ENCODE data around the gene TSLP. TPM values are rescaled to one million over a fixed set of nuclear protein-coding genes. Genes with fewer than 3 reads are reported as not detected.

Gene TSLP
- total and polyA plus RNA-seq, 9 of the 15 experiments (the other 6 are each of a cell fraction or from before 2014, with no cell fraction given): 0.09 to 2.8 (median 1.2) TPM

DNA sequence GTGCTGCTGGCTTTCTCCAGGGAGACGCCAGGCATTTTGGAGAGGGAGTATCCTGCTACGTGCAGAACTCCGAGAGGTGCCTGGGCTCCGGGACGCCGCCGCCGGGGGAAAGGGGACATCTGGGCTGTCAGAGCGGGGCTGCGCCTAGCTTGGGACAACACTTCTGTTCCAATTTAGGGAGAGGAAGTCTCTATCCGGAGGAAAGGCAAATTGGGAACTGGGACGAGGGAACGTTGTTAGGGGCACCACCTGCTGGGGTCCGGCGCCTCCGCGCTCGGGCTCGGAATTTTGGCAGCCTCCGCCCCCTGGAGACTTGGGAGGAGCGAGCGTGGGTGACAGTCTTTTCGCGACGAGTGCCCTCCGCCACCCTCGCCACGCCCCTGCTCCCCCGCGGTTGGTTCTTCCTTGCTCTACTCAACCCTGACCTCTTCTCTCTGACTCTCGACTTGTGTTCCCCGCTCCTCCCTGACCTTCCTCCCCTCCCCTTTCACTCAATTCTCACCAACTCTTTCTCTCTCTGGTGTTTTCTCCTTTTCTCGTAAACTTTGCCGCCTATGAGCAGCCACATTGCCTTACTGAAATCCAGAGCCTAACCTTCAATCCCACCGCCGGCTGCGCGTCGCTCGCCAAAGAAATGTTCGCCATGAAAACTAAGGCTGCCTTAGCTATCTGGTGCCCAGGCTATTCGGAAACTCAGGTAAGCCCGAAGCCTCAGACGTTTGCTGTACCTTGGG is 1.6 kb downstream of the TSLP start (continued):
- TF ChIP-seq TOE1 (IDR thresholded peaks at IDR 0.05; ENCODE audit: borderline replicate concordance) (0 out of 2 replicates have a peak, but pooled peaks have one; percentile 17), TOE1 (CRISPR knock-in tag; IDR thresholded peaks at IDR 0.05; ENCODE audit: borderline replicate concordance, low read depth) (no peak), TEAD1 (CRISPR knock-in tag; IDR thresholded peaks at IDR 0.05) (0 out of 4 replicates have a peak, but pooled peaks of 1 of the 2 experiments have one; percentile 30), RBFOX2 (IDR thresholded peaks at IDR 0.05; ENCODE audit: low read depth, low read length) (peak; percentile 63), MYC (IDR thresholded peaks at IDR 0.05; ENCODE audit: low read depth, low read length) (peak; percentile 11; the same call in 1 of the 2 replicates), MYC (CRISPR knock-in tag; IDR thresholded peaks at IDR 0.05; ENCODE audit: borderline replicate concordance, low read depth) (no peak), CTBP1 (IDR thresholded peaks at IDR 0.05; ENCODE audit: borderline replicate concordance) (peak; percentile 60; the same call in 1 of the 2 replicates), SUPT5H (IDR thresholded peaks at IDR 0.05) (peak; percentile 61; the same call in 1 of the 2 replicates), STAG1 (CRISPR knock-in tag; IDR thresholded peaks at IDR 0.05; ENCODE audit: borderline replicate concordance) (no peak), HDAC1 (IDR thresholded peaks at IDR 0.05) (peak in 1 of 2 experiments; percentile 47; a peak in 1 of 4 replicates), SMARCC2 (IDR thresholded peaks at IDR 0.05; ENCODE audit: low read depth) (no peak), CREM (IDR thresholded peaks at IDR 0.05; ENCODE audit: low read depth) (0 out of 2 replicates have a peak, but pooled peaks have one; percentile 37), ETV5 (CRISPR knock-in tag; IDR thresholded peaks at IDR 0.05; ENCODE audit: low read depth) (no peak), LCOR (CRISPR knock-in tag; IDR thresholded peaks at IDR 0.05) (peak; percentile 41; the same call in 1 of the 2 replicates), SMARCE1 (IDR thresholded peaks at IDR 0.05) (0 out of 2 replicates have a peak, but pooled peaks have one; percentile 26), POU5F1 (IDR thresholded peaks at IDR 0.05; ENCODE audit: borderline replicate concordance, low read depth, low read length, partially characterized antibody) (no peak), FUS (optimal IDR thresholded peaks at IDR 0.05; ENCODE audit: low read depth, low read length) (no peak), PHF8 (IDR thresholded peaks at IDR 0.05; ENCODE audit: borderline replicate concordance, low read length) (peak; percentile 21; the same call in 1 of the 2 replicates)
- TF ChIP-seq, protein P1, sequence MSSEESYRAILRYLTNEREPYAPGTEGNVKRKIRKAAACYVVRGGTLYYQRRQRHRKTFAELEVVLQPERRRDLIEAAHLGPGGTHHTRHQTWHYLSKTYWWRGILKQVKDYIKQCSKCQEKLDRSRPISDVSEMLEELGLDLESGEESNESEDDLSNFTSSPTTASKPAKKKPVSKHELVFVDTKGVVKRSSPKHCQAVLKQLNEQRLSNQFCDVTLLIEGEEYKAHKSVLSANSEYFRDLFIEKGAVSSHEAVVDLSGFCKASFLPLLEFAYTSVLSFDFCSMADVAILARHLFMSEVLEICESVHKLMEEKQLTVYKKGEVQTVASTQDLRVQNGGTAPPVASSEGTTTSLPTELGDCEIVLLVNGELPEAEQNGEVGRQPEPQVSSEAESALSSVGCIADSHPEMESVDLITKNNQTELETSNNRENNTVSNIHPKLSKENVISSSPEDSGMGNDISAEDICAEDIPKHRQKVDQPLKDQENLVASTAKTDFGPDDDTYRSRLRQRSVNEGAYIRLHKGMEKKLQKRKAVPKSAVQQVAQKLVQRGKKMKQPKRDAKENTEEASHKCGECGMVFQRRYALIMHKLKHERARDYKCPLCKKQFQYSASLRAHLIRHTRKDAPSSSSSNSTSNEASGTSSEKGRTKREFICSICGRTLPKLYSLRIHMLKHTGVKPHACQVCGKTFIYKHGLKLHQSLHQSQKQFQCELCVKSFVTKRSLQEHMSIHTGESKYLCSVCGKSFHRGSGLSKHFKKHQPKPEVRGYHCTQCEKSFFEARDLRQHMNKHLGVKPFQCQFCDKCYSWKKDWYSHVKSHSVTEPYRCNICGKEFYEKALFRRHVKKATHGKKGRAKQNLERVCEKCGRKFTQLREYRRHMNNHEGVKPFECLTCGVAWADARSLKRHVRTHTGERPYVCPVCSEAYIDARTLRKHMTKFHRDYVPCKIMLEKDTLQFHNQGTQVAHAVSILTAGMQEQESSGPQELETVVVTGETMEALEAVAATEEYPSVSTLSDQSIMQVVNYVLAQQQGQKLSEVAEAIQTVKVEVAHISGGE (CRISPR knock-in tag; IDR thresholded peaks at IDR 0.05): peak in 1 of 3 experiments; percentile 74; a peak in 2 of 6 replicates
- TF ChIP-seq, protein P2, sequence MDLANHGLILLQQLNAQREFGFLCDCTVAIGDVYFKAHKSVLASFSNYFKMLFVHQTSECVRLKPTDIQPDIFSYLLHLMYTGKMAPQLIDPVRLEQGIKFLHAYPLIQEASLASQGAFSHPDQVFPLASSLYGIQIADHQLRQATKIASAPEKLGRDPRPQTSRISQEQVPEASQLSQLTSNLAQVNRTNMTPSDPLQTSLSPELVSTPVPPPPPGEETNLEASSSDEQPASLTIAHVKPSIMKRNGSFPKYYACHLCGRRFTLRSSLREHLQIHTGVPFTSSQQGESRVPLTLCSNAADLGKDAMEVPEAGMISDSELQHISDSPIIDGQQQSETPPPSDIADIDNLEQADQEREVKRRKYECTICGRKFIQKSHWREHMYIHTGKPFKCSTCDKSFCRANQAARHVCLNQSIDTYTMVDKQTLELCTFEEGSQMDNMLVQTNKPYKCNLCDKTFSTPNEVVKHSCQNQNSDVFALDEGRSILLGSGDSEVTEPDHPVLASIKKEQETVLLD (IDR thresholded peaks at IDR 0.05): 0 out of 2 replicates have a peak, but pooled peaks have one; percentile 53
- TF ChIP-seq, protein P3, sequence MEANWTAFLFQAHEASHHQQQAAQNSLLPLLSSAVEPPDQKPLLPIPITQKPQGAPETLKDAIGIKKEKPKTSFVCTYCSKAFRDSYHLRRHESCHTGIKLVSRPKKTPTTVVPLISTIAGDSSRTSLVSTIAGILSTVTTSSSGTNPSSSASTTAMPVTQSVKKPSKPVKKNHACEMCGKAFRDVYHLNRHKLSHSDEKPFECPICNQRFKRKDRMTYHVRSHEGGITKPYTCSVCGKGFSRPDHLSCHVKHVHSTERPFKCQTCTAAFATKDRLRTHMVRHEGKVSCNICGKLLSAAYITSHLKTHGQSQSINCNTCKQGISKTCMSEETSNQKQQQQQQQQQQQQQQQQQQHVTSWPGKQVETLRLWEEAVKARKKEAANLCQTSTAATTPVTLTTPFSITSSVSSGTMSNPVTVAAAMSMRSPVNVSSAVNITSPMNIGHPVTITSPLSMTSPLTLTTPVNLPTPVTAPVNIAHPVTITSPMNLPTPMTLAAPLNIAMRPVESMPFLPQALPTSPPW (CRISPR knock-in tag; IDR thresholded peaks at IDR 0.05): peak; percentile 45
